Cardiac septum (tissue), 1 donor: ENCODE data around the gene F2RL2. TPM values are rescaled to one million over a fixed set of nuclear protein-coding genes. Genes with fewer than 3 reads are reported as not detected.

Experiments used
- DNase-seq: peaks from one replicate; pipeline ENCODE4 v3.0.0-alpha.2; 2020; ENCODE audit warnings: low spot score
- intact Hi-C: fragments of 100-400 bp; cut with DNase I; formaldehyde crosslinking; loops from one replicate; pipeline ENCODE4 v1.14.0; 2022
- long read RNA-seq: library from polyadenylated mRNA; unstranded; transcript quantifications from one replicate; pipeline ENCODE4 v2.0.0, GENCODE V29; 2021
- total RNA-seq: library from RNA; stranded (reverse); fragmentation: NEBNext Ultra II Directional; extraction: Animal tissue kit (Norgen Biotek cat#: 25700); gene quantifications from one replicate; pipeline ENCODE4 v1.2.1, GENCODE V29; 2021
- donor health status: DM: no; HTN: no; CAD: no.

Gene F2RL2, protein sequence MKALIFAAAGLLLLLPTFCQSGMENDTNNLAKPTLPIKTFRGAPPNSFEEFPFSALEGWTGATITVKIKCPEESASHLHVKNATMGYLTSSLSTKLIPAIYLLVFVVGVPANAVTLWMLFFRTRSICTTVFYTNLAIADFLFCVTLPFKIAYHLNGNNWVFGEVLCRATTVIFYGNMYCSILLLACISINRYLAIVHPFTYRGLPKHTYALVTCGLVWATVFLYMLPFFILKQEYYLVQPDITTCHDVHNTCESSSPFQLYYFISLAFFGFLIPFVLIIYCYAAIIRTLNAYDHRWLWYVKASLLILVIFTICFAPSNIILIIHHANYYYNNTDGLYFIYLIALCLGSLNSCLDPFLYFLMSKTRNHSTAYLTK
- 3.4 TPM for total RNA-seq
- long read RNA-seq, partial matches to known transcripts: 0 of 3 reads
- long read RNA-seq, other reads (novel, unspliced or antisense): 2 of 3 reads

DNA sequence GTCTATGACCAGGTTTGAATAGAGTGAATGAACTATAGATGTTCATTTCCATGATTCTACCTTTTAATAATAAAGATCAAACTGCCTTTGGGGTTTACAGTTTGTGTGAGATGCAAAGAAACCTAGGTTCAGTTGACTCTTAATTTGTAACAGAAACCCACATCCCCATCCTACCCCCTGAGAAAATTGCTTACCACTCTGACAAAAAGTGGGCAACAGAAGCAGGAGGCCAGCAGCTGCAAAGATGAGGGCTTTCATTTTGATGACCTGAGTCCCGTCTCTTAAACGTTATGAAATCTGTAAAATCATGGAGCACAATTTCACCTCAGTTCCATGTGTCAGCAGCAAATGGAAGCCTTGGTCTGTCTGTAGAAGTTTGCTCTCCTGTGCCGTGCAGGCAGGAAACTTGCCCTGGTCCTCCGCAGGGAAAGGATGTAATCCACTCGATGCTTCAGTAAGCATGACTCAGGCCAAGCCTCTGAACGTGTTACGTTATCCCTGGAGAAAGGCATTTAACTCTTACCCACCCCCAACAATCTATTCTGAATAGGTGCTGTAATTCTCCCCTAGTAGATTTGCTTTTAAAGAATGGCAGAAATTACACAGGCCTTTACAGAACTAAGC, at the start of gene F2RL2:
TSS of gene F2RL2 (minus strand) at position 431 of the 624 bp plus-strand sequence. CDS start at position 258, 173 bp downstream.
- DNase-seq: no peak
- intact Hi-C loops: no loop called here

DNA sequence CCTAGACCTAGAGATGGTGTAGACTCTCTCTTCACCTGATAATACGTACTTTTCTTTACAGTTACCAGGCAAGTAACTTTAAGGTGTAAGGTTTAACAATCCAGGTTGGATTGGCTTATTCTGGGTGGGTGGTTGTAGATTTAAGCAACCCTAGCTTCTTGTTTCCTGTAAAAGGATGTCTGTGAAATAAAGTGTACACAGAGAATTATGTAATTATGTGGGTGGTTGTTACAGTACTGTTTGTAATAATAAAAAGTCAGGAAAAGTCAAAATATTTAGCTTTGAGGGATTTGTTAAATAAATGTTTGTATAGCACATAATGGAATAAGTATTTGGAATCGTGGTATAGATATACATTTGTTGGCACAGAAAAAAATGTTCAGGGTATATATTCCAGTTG, 49.0 kb upstream of the F2RL2 start:
- DNase-seq: no peak
- intact Hi-C loops: no loop called here

DNA sequence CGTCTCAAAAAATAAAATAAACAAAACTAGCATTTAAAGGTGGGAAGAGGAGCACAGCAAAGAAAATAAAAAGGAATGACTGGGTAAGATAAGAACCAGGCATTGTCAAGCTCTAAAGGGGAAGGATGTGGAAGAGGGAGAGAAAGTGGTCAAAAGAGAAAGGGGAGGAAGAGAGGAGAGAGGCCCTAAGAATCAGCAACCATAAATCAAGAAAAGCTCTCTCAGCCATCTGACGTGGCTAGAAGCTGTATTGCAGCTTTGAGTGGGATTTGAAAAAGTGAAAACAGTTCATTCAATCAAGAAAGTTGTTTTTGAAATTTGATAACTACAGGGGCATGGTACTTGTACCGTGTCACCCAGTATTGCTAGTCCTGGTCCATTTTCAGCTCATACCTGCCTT, 47.3 kb upstream of the F2RL2 start:
- no peak for DNase-seq
- intact Hi-C loops: no loop called here

DNA sequence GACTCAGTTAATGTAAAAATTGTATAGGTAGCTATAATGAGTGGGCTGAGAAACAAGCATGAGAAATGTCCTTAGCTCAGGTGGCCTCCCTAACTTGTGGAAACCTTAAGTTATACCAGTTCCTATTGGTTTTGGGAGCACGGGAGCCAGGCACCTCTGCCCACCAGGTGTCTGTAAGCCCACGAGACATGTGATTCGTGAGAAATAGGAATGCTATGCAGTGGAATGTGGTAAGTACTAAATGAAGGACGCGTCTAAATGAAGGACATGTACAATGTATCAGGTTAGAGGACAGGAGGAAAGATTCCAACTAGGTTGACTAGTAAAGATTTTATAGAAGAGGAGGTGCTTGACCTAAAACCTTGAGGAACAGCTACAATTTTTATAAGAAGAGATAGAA, 46.0 kb upstream of the F2RL2 start:
- DNase-seq: no peak
- intact Hi-C loops: no loop called here

DNA sequence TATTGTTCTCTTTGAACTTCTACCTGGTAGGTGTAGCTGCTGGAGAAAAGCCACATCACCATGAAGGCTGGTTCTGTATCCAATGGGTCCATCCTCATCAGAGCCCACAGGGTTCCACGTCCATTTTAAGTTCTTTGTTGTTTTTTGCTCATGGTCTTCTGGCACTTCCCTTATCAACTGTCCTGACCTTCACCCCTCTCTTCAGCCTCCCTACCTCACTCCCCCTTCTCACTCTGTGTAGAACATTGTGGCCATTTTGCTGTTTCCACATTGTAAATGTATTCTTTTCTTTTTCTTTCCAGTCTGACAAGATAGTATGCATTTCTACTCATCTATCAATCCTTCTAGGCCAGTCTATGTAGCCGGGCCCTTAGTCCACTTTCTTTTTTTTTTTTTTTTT, 44.3 kb upstream of the F2RL2 start:
- intact Hi-C loops: no loop called here
- DNase-seq: no peak

DNA sequence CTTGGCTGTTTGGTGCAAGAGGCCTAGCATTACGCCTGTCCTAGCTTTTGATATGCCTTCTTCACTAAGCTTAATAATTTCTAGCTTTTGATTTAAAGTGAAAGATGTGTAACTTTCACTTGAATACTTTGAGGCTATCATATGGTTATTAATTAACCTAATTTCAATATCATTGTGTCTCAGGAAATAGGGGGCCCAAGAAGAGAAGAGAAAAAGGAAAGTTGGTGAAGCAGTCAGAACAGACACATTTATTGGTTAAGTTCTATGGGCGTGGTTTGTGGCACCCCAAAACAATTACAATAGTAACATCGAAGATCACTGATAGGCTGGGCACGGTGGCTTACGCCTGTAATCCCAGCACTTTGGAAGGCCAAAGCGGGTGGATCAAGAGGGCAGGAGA, 40.9 kb upstream of the F2RL2 start:
- no peak for DNase-seq
- intact Hi-C loops: no loop called here

DNA sequence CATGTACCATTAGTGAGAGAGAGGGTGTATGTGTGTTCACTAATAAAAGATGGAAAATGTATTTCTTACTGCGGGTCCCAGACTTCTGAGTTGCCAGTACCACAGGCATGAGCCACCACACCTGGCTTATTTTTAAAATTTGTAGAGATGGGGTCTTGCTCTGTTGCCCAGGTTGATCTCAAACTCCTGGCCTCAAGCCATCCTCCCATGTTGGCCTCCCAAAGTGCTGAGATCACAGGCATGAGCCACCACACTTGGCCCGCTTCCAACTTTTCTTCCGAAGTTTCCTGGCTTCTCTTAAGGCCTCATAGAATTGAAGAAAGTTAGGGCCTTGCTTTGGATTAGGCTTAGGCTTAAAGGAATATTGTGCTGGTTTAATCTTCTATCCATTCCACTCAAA, 40.4 kb upstream of the F2RL2 start:
- no peak for DNase-seq
- intact Hi-C loops: no loop called here

DNA sequence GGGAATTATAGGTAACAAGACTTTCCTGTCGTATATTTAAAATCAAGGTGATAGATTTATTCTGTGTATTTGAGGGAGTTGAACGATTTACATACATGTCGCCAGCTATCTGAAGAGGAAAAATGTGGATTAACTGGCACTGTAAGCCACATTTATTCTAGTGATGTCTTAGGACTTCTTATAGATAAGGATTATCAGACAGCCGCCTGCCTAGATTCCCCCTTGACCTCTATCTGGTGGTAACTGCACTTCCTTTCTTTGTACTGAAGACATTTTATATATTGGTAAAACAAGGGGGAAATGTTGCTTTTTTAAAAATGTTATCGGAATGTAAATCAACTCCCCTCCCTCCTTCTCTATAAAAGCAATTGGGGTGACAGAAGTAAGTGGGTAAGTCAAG, 39.3 kb upstream of the F2RL2 start:
- DNase-seq: no peak
- intact Hi-C loops: no loop called here

DNA sequence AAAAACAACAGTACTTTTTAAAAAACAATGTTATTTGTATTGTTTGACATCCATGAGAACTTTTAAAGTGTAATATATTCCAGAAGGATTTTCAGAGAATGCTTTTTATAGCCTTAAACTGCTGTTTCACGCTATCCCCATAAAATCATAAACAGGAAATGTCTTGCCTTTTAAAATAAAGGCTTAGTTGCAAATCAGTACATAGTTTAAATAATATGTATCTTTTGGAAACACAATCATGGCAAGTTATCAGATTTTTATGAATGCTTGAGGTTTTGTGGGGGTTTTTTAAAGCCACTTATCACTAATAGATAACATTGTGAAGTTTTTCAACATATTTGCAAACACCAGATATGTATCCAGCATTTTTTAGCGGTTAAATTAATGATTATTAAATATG, 37.2 kb upstream of the F2RL2 start:
- intact Hi-C loops: no loop called here

DNA sequence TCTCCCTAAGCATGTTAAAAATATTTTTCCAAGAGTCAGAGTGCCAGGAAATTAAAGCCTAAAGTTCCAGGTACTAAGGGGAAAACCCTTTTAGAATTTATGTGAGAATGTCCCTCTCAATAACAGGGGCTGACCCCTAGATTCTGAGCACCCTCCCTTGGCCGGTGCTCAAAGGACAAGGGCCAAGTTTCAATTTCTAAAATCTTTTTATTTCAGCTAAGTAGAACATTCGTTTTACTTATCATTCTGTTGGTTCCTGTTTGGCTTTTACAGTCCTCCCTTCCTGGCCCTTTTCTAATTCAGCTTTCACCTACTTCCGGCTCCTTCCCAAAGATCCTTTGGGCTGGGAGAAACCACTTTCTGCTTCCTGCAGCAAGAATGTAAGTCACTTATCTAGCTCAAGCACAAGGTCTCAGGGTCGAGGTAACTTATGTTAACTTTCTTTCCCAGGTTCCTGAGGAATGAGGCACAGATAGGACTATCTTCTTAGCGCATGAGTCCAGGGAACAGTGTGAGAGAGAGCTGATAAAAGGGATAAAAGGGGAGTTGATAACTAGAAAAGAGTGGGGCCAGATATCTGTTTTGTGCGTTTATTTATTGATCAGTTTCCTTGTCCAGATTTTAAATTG, 34.6 kb upstream of the F2RL2 start:
- no peak for DNase-seq
- intact Hi-C loops: no loop called here

More for the DNA sequence above, 37.2 kb upstream of the F2RL2 start:
- DNase-seq: no peak

DNA sequence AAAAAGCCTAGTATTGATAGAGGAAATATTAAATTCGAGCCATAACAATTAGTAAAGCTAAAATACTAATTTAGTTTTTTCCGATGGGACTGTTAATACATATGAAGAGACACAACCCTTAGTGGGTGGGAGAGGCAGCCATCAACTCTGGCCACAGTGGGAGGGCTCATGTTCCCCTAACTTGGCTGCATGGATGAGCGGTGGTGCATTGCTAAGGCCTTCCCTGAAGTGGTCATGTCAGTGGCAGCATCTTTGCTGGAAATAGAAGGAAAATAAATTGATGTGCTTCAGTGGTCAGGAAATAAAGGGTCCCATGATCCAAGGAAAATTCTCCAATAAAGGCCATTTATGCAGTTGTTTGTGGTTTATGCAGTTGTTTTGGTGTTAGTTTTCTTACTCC, 33.9 kb upstream of the F2RL2 start:
- intact Hi-C loops: no loop called here
- DNase-seq: no peak

DNA sequence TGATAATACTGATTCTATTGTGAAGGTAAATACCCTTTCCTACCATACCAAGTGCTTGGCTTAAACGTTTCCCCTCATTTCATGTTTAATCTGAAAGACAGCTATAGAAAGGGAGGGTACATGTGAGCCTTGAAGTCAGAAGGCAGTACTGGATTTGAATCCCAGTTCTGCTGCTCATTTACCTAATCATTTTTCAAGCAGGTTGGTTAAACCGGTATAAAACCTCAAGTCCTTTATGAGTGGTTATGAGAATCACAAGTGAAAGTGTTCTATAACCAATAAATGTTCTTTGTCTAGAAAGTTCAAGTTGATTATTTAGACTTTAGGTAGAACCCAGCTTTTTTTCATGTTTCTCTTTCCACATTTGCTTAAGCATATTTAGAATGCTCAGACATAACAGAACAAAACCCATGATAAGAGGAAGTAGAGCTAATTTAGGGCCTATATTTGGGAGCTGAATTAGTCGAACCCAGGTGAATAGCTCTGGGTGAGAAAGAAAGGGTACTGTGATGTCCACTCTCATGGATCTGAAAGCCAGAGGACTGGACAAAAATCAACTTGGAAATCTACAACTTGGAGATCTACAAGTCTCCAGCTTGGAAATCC, 29.7 kb upstream of the F2RL2 start:
- intact Hi-C loops: no loop called here
- no peak for DNase-seq

DNA sequence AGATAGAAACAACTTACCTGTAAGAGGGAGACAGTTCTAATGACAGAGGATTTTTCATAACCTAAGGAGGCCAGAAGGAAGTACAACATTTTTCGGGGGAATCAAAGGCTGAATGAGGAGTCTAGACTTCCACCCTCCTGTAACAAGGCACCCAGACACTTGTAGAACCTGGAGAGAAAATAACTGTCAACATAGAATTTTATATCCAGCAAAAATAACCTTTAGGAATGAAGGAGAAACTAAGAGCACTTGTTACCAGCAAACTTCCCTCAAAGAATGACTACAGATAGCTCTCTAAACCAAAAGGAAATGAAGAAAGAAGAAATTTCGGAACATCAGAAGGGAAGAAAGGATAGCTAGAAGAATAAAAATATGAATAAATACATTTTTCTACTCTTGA, 25.9 kb upstream of the F2RL2 start:
- no peak for DNase-seq
- intact Hi-C loops: no loop called here

DNA sequence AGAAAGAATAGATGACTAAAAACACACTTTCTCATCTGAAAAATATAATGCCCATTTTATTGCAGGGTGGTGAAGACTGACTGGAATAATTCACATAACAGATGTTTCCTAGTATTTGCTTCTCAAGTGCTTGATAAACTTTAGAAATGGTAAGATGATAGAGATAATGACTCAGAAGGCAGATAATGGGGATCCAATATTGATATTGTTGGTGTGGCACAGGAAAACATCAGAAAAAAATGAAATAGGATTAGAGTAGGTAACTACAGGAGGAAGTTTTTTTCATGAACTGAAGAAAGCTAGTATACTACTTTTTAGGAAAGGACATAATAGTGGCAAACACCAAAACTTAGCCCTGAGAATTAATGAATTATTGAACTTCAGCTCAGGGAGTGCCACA, 20.2 kb upstream of the F2RL2 start:
- intact Hi-C loops: no loop called here
- DNase-seq: no peak

DNA sequence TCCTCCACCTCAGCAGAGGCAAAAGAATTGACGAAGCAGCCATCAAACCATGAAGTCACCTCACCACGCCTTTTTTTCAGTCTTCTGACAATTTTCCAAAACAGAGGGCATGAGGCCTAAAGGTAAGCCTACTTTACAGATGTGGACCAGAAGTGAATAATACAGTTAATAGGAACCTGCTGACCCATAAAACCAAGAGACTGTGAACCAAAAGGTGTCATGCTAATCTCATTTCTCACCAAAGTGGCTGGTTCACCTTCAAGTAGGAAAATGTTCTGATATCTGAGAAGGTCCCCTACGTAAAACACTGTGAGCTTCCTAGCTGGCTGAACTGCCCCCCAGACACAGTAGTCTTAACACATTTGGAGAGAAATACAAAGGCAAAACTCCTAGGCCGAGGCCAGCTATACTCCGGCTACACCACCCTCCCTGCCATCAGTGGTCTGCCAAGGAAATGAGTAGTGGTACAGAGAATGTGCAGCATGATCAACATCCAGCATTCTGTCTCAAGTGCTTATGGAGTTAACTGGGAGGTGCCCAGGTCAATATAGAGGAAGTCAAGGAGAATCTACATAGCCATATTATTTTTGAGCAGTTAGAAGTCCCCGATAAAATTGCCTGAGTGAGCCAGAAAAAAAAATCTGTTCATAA, 19.3 kb upstream of the F2RL2 start:
- DNase-seq: no peak
- intact Hi-C loops: no loop called here

DNA sequence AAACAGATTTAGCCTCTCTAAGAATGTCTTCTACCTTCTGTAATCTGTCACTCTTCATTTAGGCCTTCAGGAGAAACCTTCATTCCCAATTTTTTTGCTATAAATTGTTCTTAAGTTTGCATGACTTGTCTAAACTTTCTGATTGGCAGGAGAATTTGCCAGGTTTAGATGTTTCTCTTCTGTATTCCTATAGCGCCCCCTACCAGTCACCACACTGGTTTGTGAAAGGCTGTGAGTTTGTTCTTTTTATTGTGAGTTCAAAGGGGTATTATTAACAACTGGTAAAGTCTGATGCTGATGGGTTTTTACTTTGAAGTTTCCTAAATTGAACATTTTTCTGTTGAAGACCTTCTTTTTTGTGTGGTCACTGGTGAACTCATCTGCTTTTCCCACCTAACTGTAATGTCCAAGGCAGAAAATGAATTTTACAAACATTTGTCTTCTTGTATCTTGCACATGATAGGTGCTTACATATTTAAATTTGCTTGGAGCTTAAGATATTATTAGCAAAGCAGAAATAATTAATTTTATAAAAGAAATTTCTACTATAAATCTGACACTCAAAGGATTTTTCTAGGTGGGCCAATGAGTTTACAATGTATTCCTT, 18.4 kb upstream of the F2RL2 start:
- DNase-seq: no peak
- intact Hi-C loops: loop anchor here (2.0 kb wide), 1 partner anchor 39 kb away; no protein-coding TSS in a partner anchor

DNA sequence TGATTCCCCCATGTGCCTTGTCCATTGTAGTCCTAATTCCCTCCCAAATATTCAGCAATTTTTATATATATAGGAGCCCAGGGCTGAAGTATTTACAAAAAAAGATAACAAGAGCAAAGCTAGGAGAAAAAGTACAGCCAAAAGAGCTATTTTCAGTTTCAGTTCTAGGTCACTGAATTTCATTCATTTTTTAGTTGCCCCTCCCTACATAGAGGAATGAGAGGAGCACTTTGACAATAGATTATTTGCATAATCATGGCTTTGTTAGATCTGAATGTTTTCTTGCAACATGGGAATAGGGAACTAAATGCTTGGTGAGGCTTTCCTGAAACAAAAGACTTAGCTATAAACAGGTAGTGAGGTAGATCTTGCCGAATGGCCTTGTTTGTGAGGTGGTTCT, 15.3 kb upstream of the F2RL2 start:
- DNase-seq: no peak
- intact Hi-C loops: no loop called here

DNA sequence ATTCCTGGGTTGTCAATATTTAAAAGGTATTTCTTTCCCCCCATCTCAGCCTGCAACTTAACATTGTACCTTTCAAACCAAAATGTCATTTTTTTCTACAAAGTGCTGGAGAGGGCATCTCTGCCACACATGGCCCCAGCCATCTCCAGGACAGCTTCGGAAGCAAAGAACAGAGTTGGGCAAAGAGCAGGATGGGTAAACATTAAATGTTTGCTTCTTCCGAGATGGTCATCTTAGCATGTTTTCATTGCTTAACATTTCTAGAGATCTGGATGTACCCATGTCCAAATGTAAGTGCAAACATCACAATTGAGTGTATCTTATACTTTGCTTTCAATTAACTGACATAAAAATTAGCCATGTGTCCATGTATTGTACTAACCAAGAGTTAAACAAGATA, 14.3 kb upstream of the F2RL2 start:
- intact Hi-C loops: no loop called here
- DNase-seq: no peak

DNA sequence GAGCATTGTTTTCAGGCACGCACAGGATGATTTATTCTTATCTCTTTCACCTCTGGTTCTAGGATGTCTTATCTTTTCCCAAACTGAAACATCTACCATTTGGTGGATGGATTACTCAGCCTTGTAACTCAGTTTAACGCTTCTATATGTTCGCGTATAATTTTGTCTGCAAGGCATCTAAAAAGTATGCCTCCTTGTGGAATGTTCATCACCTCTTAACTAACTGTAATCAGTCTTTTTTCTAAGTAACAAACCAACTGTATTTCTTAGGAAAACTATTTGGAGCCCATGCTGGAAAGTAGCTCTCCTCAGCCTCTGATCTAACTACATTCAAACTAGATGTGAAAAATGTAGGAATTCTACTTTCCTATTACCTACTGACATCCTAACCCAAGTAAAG, 11.5 kb upstream of the F2RL2 start:
- no peak for DNase-seq

DNA sequence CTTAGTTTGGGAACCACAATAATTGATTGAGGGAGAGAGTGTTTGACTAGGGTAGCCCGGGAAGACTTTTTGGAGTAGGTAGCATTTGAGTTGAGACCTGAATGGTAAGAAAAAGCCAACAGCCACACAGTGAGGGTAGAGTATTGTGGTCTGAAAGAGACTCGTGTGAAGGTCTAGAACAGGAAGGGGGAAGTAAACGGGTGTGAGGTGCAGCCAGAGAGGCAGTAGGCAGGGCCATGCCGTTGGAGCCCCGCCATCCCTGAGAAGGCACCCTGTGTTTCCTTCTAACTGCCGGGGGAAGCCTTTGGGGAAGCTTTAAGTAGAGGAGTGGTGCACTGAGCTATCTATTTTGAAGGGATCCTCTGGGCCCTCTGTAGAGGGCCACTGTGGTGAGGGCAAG, 3.5 kb upstream of the F2RL2 start:
- intact Hi-C loops: no loop called here
- DNase-seq: no peak

More for the DNA sequence above, 11.5 kb upstream of the F2RL2 start:
- intact Hi-C loops: no loop called here
